Ecto neural progenitor cell (in vitro differentiated cells): ENCODE data around the gene MRPL46.
"Not testable (repeated sequence)": the region's sequence is repeated elsewhere in the genome, so short reads cannot be mapped to it uniquely, and the experiment has no call there.

Source experiments
- DNase-seq: peaks from one replicate; pipeline ENCODE4 v3.0.0-alpha.2; 2018; ENCODE audit warnings: low spot score

The MRPL46 gene

DNA sequence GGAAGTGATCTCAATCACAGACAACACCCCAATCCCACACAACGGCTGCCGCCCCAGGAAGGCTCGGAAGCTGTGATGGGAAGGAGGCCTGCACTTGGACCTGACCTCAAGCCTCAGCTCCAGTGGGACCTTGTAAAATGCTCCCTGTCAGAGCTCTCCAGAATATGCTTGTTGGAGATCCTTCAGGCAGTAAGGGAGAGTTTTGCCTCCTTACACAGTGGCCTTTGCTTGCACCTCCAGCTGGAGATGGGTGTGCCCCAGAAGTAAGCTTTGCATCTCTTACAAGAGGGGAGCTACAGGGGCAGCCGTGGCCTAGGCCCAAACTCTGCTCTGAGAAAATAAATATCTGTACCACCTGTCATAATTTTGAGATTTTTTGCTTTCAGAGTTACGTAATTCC is 10.7 kb upstream of the MRPL46 start:
- no peak for DNase-seq

GRCh38 chr15:88477126-88477525 is 9.9 kb upstream of the MRPL46 start:
- no peak for DNase-seq

DNA sequence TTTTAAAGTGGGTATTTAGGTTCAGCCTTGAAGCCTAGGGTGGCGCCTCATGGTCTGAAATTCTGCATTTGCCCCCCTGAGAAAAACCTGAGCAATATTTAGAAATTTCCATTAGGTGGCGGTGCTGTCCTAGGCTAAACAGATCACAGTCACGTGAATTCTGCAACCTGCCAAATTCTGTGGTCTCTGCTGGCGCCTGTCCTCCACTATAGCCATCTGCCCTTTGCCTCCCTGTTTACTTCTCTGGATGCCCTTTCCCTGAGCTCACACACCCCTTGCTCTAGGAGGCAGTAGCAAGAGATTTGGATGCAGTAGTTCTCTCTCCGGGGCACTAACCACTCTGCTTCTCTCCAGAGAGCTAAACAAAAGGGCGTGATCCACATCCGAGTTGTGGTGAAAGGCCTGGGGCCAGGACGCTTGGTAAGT is 9.5 kb upstream of the MRPL46 start:
- DNase-seq = peak; percentile 61

GRCh38 chr15:88473661-88474293 is 6.6 kb upstream of the MRPL46 start:
- not testable (repeated sequence) for DNase-seq

- DNase-seq = no peak
These were observed 5.0 kb upstream of the MRPL46 start for GRCh38 chr15:88472225-88472624.

DNA sequence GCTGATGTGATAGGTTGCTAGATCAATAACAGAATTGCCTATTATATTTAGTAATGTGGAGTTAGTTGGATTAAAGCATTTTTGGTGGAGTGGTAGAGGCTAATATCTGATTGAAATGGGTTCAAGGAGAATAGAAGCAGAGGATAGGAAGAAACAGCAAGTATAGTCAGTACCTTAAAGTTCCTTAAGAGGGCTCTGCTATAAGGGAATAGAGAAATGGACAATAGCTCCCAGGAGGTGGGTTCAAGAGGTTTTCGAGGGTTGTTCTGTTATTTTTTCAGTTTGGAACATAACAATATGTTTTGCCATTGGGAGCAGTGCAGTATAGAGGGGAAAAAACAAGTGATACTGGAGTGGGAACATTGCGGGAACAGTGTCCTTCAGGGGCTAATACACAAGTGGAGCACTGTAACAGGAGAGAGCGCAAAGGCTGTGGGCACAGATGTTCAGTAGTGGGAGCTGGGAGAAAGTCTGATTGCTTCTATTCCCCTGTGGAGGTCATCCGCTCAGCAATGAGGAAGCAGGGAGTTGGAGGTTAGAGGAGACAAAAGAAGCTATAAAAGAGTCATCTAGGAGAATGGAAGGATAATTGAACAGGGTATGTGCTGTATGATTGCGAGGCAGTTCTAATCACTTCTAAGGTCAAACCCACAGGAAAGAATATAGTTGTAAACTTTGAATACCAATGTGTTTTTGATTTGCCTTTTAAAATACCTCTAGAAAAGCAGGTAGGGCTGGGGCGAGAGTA is 3.6 kb upstream of the MRPL46 start:
- no peak for DNase-seq

GRCh38 chr15:88469321-88469720 is 2.1 kb upstream of the MRPL46 start:
- DNase-seq = no peak

DNA sequence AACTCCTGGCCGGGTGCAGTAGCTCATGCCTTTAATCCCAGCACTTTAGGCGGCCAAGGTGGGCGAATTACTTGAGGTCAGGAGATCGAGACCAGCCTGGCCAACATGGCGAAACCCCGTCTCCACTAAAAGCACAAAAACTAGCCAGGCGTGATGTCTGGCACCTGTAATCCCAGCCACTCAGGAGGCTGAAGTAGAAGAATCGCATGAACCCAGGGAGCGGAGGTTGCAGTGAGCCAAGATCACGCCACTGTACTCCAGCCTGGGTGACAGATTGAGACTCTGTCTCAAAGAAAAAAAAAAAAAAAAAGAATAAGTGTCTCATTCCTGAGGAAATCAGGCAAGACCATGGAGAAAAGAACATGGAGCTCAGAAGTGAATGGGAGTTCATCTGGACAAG is 1.5 kb upstream of the MRPL46 start:
- DNase-seq = not testable (repeated sequence)

DNA sequence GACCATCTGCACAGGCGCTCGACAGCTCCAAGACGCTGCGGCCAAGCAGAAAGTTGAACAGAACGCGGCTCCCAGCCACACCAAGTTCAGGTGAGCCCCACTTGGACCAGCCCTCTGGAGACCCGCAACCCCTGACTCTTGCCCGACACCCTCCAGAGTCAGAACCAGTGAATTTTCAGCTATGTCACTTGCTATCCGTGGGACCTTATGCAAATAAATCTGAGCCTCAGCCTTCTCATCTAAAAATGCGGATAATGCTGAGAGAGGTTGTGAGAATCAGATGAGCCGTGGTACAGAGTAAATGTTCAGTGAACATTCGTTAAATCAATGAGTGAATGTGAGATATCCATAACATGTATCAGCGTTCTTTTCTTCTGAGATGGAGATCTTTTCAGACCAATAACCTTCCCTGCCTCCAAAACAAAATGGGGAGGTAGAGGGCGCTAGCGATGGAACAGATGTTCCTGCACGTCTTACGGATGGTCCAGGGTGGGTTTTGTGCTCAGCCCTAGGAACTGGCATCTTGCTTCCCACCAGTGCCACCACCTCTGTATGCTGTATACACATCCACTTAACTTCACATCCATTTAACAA is 844 bp upstream of the MRPL46 start:
- no peak for DNase-seq

DNA sequence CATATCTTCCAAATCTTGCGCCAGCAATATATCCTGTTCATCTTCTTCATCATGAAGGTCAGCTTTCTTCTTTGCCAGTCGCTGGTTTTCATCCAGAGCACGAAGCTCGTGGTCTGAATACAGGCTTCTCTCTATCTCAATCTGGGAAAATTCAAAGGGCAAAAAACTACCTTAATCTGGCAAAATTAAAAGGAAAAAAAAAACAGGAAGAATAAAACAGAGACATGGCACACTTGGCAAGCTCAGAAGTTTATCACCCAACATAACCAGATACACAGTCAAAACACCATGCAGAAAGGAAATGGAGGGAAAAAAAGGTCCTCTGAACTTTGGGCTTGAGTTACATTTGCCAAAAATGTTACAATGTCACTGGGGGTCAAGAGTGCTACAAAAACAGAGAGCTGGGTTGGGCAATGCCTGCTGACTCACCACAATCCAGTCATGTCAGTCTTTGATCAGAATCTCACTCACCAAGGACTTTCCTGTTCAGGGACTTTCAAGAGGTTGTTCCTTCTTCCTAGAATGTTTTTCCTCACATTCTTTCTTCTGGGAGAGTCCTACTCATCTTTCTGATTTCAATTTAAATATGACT is 1.5 kb downstream of the MRPL46 start:
- DNase-seq = no peak

DNA sequence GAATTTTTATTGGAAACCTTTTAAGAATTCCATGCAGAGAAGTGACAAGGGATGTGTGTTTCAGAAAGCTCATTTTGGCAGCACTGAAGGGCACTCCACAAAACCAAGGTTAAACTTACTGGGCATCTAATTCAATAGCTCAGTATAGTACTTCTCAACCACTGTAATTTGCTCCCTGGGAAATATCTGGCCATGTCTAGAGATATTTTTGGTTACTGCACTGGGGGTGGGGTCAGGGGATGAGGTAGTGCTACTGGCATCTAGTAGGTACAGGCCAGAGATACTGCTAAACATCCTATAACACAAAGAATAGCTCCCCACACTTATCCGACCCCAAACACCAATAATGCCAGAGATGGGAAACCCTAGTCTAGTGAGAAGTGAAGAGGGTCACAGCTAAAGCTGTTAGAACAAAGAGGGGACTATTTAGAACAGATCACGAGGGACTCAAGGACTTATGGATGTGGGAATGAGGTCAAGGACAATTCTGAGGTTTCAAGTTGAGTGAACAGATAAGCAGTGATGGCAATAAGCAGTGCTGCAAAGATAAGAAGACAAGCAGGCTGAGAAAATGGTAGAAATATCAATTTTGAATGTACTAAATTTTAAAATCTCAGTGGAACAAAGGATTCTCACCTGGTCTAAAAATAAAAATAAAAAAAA is 3.2 kb downstream of the MRPL46 start:
- DNase-seq = no peak

- no peak for DNase-seq
These were observed 10.5 kb downstream of the MRPL46 start for GRCh38 chr15:88456733-88457132.

GRCh38 chr15:88454867-88455810 is 12.0 kb downstream of the MRPL46 start:
- peak; percentile 74 for DNase-seq

DNA sequence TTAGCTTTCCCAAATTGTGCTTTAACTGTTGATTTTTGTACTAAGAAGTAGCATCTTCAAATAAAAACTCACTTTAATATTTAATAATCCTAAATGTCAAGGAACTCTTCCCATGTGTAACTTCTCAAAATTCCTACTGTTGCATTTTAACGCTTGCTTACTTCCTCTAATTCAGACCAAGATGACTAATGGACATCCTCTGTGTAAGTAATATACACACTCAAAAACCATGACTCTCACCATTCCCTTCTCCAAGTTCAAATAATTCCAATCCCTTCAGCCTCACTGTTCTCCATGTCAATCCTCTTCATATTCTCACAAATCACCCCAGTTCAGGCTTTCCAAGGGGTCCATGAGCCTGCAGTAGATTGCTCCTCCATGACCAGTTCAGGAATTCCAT is 13.0 kb downstream of the MRPL46 start:
- DNase-seq = no peak

DNA sequence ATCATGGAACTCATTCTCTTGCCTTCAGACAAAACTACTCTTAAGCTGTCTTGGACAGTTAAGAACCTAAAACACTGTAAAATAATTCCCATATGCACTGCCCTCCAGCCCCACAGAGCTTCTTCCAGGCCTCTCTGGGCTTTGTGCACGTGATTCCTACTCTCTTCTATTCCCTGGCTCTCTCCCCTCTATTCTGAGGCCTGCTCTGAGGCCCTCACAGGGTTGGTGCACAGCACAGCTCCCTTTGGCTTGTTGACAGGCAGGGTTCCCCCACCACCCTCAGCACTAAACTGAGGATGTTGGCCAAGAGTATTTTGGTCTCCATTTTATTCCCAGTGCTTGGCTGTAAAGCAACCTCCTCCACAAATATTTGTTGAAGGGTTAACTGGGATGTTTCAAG is 13.5 kb downstream of the MRPL46 start:
- no peak for DNase-seq

GRCh38 chr15:88450125-88450798 is 16.9 kb downstream of the MRPL46 start:
- DNase-seq = peak; percentile 89

DNA sequence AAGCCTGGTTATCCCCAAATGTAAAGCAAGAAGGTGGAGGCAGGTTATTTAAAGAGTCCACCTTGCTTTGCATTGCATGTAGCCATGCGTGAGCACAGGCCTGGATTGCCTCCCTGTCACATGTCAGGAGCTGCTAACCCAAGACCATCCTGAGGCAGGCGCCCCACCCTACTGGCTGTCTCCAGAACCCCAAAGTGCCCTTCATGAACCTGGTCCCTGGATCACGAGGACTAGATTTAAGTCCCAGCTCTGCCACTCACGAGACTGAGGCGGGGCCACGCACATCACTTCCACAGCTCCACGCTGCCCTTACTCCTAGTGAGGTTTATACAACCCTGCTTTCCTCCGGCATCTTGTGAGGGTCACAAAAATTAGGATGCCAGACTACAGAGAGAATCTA is 17.6 kb downstream of the MRPL46 start:
- DNase-seq = no peak

DNA sequence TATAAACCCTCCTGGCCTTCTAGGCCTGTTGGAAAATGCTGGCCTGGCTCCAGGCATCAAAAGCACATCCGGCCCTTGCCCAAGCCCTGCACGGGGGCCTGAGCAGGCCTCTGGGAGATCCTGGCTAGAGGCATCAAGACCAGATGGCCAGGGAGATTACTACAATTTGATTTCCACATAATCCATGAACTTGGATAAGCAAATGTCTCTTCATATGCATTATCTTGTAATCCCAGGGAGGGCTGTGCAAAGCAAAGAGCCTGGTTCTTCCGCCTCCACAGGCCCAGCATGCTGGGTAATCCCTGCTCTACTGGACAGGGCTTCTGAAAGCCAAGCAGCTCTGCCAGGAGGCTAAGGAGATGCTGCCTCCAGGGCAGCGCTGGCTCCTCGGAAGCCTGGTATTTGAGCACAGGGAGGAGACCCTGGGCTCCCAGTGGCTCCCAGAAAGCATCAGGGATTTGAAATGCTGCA is 18.2 kb downstream of the MRPL46 start:
- DNase-seq = no peak

GRCh38 chr15:88447741-88448140 is 19.4 kb downstream of the MRPL46 start:
- DNase-seq = no peak

- DNase-seq = no peak
These were observed 20.0 kb downstream of the MRPL46 start for GRCh38 chr15:88447206-88447605.
